GM19452 (cell line): Measurements from ENCODE around the gene IBSP.

Experiments used
- ATAC-seq: cut with Tn5 transposase; IDR thresholded peaks from one replicate; pipeline ENCODE4 v1.9.1; 2021; ENCODE audit not compliant: unreplicated experiment

Gene IBSP, protein sequence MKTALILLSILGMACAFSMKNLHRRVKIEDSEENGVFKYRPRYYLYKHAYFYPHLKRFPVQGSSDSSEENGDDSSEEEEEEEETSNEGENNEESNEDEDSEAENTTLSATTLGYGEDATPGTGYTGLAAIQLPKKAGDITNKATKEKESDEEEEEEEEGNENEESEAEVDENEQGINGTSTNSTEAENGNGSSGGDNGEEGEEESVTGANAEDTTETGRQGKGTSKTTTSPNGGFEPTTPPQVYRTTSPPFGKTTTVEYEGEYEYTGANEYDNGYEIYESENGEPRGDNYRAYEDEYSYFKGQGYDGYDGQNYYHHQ

GRCh38 chr4:87799301-87800113 is at the start of gene IBSP:
IBSP (plus strand) TSS chr4:87799554; CDS start chr4:87802362, 2,808 bp downstream.
- no peak for ATAC-seq

- no peak for ATAC-seq
Measured at GRCh38 chr4:87749883-87750282, 49.5 kb upstream of the IBSP start.

DNA sequence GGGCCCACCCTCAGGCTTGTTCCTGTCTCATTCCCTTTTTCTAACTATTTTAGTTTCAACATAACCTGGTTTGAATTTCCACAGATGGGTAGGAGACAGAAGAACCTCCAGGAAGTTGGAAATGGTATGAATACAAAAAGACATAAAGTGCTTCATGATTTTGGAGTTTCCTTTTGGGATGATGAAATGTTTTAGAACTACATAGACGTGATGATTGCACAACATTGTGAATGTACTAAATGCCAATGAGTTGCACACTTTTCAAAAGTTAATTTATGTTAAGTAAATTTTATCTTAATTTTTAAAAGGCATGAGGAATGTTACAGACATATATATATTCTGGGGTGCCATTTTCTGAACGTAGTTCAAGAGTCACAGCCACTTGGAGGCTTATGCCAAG is 41.1 kb upstream of the IBSP start:
- no peak for ATAC-seq

DNA sequence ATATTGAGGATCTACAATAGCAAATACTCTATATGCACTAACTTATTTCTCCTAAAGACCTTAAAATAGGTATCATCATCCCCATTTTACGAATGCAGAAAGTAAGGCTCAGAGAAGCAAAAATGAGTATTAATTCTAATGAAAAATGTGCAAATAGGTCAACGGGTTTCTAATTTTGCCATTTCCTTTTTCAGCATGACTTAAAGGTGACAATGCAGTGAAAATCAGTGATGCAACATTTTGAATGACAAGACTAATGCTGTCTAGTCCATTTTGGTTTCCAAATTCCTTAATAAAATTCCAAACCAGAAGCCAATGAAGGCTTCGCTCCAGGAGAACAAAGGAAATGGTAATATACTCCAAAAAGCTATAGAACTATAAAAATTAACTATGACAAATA is 37.0 kb upstream of the IBSP start:
- no peak for ATAC-seq

DNA sequence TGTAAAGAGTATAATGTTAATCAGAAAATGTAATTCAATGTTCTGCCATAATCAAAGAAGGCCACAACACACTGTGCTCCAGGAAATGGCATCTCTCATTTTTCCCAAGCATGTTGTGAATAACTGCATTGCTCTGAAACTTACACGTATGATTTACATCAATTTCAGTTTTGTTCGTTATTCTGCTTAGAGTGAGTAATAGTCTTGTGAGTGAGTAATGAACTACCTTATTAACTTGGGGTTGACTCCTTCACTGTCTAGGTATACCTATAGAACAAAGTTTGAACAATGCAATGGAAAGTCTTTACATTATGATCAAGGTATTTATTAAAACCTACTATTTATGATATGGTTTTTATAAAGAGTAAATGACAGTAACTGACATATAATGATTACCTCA is 17.8 kb upstream of the IBSP start:
- no peak for ATAC-seq

DNA sequence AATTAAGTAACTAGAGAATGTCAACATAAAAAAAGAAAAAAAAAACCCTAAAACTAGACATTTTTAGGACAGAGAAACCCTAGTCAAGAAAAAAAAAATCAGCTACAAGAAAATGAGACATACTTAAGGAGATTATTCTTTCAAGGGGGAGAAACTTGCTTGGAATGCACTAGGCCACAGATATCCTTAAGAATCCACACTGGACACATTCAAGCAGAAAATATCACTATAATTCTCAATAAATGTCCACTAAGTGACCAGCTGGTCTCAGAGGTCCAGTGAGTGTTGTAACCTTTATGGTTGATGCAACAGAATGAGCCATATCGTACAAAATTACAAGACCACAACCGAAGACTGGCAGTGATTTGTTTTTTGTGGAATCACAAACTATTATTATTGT is 15.6 kb upstream of the IBSP start:
- ATAC-seq = no peak

GRCh38 chr4:87785731-87786509 is 13.4 kb upstream of the IBSP start:
- no peak for ATAC-seq

DNA sequence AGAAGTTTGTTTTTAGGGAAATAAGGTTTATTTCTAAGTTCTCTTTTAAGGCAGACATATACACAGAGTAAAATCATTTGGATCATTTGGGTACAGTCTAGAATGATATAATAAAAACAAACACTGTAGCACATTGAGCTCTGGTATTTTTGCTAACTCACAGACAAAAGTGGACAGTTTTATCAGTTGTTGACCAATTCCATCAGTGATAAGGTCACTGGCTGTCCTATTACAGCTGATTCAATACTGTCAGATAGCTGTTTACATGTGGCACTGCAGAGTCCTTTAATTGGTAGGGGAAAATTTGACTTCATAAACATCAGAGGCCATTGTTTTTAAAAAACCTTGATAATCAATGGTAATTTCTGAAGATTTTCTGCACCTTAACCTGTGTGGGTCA is 3.5 kb downstream of the IBSP start:
- no peak for ATAC-seq

- no peak for ATAC-seq
Measured at GRCh38 chr4:87803421-87803820, 4.1 kb downstream of the IBSP start.

DNA sequence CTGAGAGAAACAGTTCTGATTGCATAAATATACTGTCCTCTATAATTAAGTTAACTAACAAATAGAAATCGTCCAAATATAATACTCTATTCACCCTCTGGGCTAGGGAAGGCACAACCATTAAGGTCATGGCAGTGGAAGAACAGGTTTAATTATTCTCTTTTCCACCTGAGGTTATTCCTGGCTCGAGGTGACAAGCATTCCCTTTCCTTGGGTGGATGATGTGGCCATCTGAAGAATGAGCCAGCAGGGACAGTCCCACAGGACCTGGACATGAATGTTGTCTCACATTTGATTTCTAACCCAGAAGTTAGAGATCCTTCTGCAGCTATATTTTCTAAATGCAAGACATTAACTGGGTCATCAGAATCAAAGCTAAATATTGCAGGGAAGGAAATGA is 5.5 kb downstream of the IBSP start:
- ATAC-seq = no peak

GRCh38 chr4:87805971-87806370 is 6.6 kb downstream of the IBSP start:
- no peak for ATAC-seq

DNA sequence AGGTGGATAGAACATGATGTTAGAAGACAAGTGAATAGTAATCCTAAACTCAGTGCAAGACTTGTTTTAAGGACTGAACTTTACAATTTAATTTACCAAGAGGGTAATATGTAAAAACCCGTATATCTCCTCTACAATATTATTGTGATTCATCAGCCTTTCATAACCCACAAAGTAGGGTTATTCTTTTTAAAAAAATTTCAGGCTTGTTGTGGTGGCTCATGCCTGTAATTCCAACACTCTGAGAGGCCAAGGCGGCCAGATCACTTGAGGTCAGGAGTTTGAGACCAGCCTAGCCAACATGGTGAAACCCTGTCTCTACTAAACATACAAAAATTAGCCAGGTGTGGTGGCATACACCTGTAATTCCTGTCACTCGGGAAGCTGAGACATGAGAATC is 7.2 kb downstream of the IBSP start:
- ATAC-seq = no peak

- no peak for ATAC-seq
Measured at GRCh38 chr4:87807402-87807801, 8.0 kb downstream of the IBSP start.

GRCh38 chr4:87811977-87812376 is 12.6 kb downstream of the IBSP start:
- no peak for ATAC-seq

- ATAC-seq = no peak
Measured at GRCh38 chr4:87819281-87819919, 20.0 kb downstream of the IBSP start.

- no peak for ATAC-seq
Measured at GRCh38 chr4:87823200-87823599, 23.8 kb downstream of the IBSP start.

DNA sequence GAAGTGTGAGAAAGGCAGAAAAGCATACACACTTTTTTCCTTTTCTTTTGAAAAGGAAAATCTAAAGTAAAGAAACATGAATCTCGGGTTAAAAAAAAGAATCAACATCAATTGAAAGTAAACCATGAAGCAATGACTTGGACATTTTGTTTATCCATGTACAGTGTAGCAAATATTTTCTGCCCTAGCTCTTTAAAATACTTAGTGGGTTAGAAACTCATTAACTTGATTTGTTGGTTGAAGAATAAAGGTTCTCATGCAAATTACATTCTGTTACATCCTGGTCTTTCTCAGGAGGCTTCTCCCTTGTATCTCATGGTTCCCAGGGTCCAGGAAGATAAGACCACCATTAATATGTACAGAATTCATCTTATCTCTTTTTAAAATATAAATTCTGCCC is 24.4 kb downstream of the IBSP start:
- ATAC-seq = no peak

- no peak for ATAC-seq
Measured at GRCh38 chr4:87824352-87824751, 25.0 kb downstream of the IBSP start.

- ATAC-seq = no peak
Measured at GRCh38 chr4:87832669-87833068, 33.3 kb downstream of the IBSP start, which contains the start of gene MEPE. MEPE (plus strand) TSS chr4:87832969; CDS start chr4:87834715, 1,746 bp downstream.

DNA sequence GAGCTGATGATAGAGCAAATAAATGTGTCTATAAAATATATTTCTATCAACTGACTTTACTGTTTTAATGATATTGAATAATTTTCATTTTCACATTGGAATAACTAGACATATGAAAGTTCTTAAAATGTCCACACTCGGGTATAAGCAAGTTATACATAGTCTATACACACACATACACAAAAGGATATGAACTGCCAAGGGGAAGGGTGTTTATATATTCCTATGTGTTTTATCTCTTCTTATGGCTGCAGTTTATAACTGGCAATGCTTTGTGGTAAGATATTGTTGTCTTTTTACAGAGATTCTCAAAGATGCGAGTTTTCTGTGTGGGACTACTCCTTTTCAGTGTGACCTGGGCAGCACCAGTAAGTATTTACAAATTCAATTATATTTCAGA is 35.0 kb downstream of the IBSP start:
- no peak for ATAC-seq

DNA sequence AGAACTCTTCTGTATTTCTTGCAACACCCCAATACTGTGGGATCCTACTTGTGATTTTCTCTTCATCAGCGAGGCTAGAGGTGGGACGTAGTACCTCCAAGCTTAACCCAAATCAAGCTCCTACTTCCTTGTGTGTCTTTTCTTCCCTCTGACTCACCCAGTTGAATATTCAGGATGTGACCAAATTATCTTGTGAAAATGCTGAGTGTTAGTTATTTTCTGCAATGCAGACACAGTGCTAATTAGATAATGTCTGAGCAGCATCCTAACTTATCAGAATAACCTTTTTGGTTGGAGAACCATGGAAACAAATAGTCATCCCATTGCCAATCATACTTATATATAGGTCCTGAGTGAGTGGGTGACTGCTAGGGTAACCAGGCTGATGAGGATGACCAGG is 35.8 kb downstream of the IBSP start:
- ATAC-seq = no peak
